Stimulated activated CD4-positive, alpha-beta T cell treated with anti-CD3 and anti-CD28 coated beads, Interleukin-4, amount 100 ng/mL, for 1 hour (primary cell): ENCODE measurements around the gene TRIM65.
A peak's percentile ranks its signal among the peaks of the same experiment; 100 is the strongest.

ENCODE experiments used
- DNase-seq: peaks from one replicate; pipeline ENCODE4 v3.0.0-alpha.2; 2020

The TRIM65 gene

DNA sequence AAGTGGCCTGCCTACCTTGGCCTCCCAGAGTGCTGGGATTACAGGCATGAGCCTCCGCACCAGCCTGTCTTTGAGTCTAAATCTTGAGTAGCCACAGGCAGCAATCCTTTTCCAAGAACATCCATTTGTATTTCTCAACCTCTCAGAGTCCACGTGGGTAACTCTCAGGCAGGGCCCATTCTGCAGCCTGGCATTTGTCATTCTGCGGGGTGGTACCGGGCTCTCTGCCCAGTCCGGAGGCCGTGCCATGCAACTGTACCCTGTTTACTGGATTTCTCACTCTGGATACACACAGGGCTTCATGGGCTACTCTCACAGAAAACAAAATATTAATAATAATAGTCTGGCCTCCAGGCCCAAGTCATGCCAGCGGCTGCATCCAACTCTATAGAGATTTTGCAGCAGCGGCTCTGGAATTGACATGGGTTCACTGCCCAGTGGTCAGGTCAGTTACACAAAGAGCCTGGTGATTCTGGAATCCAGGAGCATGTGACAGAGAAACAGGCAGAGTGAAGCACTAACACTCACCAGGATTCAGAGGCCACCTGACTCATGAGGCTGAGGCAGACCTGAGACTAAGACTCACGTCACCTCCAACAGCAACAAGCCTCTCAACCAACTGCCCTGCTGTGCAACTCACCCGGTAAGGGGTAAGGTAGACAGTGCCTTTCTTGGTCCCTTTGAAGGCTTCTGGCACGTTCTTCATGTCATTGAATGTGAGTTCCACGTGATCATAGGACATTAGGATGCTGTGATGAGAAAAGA lies 45.6 kb downstream of the TRIM65 start:
- DNase-seq: no peak

DNA sequence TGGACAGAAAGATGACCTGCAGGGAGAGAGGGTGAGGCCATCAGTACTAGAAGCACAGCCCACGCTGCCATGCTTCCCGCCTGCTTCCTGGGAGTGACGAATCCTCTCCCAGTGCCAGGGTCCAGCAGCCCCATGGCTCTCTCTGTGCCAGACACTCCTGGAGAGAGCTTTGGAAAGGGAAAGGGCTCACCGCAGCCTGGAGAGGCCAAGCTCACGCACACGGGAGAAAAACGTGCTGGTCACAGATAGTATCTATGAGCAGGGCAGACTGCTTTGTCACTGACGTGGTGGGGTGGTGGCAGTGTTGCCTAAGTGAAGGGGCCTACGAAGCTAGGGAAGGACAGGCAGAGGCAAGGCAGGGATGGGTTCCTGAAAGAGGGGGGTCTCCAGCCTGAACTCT lies 47.0 kb downstream of the TRIM65 start:
- DNase-seq: no peak

DNA sequence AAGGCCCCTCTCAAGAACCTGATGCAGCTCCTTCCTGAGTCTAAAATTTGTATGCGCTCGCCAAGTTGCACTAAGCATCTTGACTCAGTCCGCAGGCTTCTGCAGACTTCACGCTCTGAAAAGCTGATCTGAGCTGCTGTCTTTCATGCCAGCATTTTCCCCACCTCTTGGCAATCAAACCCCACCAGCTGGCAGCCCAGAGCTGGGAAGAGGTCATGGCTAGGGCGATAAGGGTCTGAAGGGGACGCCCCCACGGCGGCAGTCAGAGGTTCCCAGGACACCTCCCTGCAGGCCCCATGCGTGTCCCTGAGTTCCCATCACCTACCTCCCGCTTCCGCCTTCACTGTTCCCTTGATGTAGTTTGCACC lies 47.5 kb downstream of the TRIM65 start:
- no peak for DNase-seq

DNA sequence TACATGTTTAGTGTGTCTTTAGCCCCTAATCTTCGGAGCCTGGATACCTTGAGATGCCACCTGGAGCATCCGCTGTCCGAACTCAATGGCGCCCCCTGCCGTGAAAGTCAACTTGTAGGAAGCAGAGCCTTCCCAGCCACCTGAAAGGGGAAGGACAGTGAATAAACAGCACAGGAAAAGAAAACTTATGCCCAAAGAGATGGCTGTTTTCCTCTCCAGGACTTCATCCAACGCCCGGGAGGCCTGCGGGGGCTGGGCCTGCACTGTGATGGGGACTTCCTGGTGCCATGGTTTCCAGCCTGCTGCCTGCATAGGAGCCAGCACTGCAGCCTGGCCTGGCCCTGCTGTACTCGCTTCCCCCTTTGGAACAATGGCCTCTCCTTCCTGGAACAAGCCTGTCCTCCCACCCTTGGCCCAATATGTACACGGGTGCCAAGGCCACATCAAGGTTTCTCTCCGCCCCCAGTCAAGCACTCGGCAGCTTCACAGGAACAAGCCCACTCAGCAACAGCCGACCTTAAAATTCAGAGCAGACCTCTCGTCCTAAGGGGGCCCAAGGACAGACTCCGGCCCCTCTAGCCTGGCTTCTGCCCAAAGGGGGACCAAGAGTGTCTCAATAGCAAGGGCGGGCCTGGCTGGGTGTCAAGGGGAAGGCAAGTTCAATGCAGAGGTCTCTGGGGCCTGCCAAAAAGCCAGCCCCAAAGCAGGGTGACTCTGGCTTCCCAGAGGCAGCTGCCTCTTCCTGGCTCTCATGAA lies 48.0 kb downstream of the TRIM65 start:
- DNase-seq: peak; percentile 87

DNA sequence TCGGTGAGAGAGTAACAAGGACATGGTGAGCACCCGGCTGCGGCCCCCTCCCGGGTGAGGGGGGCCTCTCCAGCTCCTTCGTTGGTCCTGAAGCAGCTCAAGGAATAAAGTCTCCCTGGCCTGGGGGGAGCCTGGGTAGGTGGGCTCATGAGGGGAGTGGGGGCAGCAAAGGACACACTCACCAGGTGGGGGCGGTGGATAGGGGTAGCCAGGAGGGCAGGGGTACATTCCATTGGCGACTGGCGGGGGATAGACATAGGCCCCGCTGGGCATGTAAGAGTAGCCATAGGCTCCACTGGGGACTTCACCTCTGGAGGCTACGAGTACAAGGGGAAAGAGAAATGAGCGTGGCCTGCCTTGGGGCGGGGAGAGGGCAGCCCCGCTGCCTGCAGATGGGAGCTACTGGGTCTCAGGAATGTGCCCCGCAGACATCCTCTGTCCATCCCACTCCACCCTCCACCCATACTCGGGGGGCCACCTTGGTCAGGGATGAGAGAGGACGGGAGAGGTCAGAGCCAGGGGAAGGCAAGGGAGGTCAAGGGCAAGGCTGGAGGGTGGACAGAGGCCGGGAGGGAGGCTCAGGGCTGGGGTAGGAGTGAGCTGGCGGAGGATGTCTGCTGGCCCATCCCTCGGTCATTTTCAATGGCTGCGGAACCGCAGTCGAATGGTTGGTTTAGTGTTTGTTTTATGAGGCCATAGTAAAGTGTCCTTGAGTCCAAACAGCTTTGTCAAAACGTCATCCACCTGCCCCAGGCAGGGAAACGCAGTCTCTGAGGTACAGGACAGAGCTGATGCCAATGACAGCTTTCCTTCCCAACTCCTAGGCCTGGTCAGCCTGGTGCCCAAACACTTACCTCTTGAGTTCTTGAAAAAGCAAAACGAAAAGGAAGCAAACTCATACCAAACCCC lies 48.9 kb downstream of the TRIM65 start:
- DNase-seq: no peak

DNA sequence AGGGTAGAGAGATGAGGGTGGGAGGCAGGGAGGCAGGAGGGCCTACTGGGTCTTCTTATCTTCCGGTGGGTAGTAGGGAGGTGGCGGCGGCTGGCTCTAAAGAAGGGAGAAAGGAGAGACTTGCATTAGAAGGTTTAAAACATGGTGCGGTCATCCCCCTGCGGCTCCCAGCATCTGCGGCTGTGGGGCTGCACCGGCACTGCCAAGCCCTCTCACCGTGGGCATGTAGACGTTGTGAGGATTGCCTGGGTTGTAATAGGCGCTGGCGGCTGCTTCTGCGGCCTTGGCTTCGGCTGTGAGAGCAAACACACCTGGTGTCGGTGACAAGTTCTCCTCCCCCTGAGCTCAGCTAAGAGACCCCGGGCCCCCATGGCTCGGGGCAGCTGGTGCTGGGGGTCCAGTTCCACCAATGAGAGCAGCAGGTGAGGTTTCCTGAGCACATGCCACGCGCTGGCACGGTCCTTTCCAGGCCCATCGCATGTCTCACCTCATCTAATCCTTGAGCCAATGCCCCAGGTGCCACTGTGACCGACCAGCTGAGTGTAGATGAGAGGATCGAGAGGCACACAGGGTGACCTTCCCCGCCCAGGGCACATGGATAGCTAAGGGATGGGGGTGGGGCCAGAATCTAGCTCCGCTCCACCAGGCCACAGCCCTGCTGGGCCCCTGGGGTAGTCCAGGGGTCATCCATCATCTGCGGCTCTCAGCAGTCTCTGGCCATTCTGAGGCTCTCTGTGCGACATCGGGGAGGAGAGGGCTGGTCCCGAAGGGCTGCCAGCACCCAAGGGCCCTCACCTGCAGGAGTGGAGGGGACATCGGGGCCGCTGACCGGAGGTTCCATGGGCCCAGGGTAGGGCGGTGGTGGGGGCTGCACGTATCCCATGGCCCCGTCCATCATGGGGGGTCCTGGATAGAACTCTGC lies 49.8 kb downstream of the TRIM65 start:
- no peak for DNase-seq

DNA sequence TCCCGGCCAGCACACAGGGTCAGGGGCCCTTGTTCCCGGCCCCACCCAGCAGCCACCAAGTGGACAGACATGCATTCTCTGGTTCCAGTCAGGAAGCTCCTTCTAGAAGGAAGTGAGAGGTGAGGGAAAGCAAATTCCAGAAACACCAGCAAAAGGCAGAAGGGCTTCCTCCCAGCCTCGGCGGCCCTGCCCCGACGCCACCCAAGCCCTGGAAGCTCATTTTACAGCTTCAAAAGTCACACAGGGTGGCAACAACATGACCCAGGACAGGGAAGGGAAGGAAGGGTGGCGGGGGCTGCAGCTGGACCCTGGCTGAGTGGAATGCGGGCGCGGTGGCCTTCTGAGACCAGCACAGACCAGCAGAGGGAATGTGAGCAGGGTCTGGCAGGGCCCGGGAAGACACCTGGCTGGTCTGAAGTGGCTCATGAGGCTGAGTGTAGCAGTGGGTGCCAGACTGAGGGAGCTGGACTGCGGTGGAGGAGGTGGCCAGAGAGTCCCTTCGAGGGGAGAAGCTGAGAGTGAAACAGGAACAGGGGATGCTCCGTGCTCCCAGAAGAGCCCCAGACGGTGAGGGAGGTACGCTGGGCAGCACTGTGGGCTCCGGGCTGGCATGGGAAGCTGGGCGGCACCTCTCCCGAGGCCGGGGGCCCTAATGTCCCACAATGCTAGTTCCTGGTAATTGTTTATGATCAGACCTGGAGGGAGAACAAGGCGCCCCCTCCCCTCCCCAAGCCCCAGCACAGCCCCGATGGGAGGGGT lies 50.6 kb downstream of the TRIM65 start:
- no peak for DNase-seq

DNA sequence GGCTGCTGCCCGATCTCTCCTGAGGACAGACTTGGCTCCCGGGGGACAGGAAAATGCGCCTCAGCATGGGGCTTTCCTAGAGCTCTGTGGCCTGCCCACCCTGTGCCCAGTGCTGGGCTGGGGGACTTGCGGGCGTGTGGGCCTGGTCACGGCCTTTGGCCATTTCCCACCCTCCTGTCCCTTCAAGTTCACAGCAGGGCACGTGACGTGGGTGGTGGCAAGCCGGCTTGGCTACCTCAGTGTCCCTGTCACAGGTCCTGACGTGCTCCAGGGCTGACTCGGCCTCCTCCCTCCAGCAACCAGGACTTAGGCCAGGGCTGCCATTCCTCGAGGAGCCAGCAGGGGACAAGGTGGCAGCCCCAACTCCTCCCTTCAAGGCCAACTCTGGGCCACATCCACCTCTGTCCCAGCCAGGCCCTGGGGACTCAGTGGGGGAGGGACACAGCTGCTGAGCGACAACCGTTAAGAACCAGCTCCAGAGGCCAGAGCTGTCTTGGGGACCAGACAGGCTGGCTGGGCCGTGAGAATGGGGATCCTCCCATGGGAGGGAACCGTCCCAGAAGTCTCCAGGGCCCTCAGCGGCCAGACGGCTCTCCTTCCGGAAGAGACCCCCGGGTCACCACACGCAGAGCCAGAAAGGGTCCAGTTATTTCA lies 51.6 kb downstream of the TRIM65 start:
- DNase-seq: peak; percentile 70

DNA sequence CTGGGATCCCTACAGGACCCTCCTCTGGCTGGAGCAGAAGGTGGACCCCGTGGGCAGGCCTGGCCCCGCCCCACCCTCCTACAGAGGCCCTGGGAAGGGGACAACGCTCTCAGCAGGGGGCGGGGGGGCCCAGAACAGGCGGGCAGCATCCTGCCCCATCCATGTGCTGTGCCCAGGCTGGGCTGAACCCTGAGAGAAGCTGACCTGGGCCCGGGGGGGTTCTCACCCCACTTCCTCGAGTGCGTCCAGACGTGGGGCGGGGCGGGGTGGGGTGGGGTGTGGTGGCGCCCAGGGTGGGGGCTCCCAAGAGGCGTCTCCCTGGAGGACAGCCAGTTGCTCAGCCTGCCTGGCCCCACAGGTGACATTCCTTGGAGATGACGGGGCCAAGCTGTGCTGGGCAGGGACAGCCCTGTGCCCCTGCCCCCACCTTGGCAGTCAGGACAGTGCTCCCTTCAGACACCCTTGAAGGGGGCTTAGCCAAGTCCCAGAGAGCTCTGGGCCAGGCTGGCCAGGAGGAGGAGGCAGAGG lies 52.2 kb downstream of the TRIM65 start:
- DNase-seq: peak; percentile 28

DNA sequence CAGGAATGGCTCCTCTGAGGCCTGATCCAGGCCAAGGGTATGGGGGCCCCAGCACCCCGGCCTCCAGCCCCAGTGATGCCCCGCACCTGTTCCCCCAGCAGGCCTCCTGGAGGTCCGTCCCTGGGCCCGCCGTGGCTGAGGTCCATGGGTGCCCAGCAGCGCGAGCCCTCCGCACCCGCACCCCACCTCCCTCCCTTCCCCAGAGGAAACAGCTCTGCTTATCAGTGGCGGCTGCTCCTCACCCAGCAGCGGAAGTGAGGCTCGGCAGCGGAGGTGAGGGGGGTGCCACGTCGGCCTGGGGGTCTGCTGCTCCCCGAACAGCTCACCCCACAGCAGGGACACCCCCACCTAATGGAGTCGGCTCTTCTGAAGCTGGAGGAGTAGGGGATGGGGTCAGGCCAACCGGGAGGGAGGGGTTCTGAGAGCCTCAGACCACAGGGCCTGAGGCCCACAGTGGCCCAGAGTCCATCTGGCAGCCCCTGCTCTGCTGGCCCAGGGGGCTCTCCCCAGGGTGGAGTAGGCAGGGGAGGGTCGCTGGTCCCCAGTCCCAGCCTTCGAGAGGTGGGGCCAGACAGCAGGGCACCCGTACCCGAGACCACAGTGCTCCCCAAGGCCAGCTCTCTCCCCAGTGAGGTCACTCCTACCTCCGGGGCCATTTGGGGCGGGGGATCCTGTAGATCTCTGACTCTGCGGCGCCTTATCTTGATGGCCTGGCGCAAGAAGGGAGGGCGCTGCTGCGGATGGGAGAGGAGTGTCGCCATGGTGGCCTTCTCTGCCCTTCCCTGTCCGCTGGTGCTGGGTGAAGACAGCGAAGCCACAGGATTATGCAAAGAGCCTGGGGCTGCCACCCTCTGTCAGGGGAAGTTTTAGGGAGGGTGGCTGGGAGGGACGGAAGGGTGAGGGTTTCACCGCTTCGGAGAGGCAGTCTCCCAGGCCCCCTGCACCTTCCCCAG lies 52.9 kb downstream of the TRIM65 start, which contains the start of gene UNC13D:
TSS of gene UNC13D (minus strand) at position 828 of the 953 bp plus-strand sequence. CDS start at position 761, 67 bp downstream.
- DNase-seq: peak; percentile 57

DNA sequence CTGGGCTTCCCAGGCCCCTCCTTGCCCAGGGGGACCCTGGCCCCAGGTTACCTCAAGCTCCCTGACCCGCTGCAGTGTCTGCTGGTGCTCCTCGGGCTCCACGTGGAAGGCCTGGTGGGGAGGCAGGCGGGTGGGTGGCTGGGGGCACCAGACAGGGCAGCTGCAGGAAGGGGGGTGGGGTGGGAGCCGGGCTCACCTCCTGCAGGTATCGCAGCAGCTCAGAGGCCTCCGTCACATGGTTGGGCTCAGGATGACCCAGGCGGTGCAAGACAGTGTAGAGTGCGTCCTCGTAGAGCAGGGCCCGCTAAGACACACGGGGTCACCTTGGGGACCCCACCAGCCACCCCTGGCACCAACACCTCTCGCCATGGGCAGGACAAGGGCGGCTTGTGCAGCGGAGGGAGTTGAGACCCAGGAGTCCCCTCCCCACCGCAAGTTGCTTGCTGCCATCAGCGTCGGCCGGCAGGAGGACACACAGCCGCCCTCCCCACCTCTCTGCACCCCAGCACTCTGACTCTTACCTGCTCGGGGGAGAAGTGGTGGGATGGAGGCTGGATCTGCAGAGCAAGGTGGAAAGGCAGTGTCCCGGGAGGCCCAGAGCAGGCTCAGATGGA lies 53.7 kb downstream of the TRIM65 start:
- DNase-seq: peak; percentile 40

DNA sequence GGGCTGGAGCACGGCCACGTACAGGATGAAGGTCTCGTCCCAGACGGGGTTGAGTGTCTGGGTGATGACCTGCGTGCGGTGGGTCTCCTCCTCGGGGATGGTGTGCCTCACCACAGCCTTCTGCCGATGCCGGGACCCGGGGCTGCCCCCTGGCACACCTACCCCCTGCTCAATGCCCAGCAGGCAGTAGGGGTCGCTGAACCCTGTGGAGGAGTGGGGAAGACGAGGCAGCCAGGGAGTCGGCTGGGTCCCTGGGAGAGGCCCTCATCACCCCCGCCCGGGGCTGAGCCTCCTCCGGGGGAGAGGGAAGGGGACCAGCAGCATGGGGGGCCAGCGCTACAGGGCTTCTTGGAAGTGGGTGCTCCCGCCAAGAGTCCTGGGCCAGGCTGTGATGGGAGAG lies 54.3 kb downstream of the TRIM65 start:
- no peak for DNase-seq

DNA sequence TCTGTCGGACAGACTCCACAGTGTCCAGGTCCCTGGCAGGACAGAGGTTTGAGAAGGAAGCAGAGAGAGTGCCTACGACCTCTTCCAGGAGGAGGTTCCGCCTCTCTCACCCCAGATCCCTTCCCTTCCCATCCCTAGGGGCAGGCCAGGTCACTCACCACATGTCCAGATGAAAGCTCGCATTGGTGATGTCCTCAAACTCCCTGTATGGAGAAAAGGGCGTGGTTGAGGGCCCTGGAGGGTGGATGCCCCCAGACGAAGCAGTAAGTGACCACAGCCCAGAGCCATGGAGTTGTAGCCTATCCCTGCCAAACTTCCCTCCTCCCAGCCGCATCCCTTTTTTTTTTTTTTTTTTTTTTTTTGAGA lies 56.0 kb downstream of the TRIM65 start:
- DNase-seq: no peak

DNA sequence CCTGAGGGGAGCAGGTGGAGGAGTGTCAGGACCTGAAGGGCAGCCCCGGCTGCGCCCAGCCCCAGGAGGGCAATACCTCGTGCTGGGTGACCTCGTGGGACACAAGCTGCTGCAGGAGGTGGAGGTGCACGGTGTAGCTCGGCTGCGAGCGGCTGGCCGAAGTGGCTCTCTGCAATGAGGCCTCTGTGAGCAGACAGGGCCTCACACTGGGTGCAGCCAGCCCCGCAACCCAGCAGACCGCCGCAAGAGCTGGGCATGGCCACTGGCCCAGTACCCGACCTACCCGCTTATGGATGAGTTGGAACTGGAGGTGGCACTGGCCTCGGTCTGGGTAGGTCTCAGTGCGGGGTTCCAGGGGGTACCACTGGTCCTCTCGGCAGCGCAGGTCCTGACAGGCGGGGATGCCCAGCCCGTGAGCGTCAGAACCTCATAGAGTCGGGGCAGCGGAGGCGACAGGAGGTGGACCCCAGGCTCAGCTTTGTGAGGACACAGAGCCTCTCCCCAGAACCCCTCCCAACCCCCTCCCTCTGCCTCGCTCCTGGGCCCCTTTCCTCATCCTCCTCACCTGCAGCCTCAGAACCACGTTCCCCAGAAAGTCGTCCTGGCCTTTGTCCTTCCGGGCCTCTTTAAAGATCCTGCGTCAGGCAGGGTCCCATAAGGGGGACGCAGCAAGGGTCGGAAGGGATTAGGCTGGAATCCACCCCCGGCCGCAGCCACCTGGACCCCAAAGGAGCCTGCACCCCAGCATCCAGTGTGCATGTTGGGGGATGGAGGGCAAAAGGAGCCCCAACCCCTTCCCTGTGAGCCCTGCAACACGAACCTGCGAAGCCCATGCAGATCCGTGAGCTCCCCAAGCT lies 56.6 kb downstream of the TRIM65 start:
- no peak for DNase-seq
